Loucy (cell line): ENCODE data around the gene SCNN1A.

ENCODE experiments used
- H2AFZ ChIP-seq: fragments of 200-600 bp; sonication (generic); 2 replicates; pipeline ENCODE4 v1.6.0; 2016; ENCODE audit warnings: antibody characterized with exemption, mild to moderate bottlenecking, low read length, moderate library complexity
- H3F3A ChIP-seq: fragments of 200-600 bp; 2 replicates; pipeline ENCODE4 v1.6.0; 2016; ENCODE audit warnings: antibody characterized with exemption, low read depth, mild to moderate bottlenecking
- H3K27me3 ChIP-seq: fragments of 200-600 bp; sonication (generic); 2 replicates; pipeline ENCODE4 v1.6.1; 2014; ENCODE audit warnings: low read length, mild to moderate bottlenecking; ENCODE audit not compliant: insufficient read depth, poor library complexity, severe bottlenecking
- H3K36me3 ChIP-seq: fragments of 200-600 bp; sonication (generic); 2 replicates; pipeline ENCODE4 v1.6.1; 2016; ENCODE audit warnings: low read length; ENCODE audit not compliant: insufficient read depth
- H3K4me1 ChIP-seq: fragments of 200-600 bp; sonication (generic); 2 replicates; pipeline ENCODE4 v1.5.1; 2014; ENCODE audit warnings: low read length, mild to moderate bottlenecking; ENCODE audit not compliant: insufficient read depth, poor library complexity, severe bottlenecking
- H3K4me2 ChIP-seq: fragments of 200-600 bp; sonication (generic); 2 replicates; pipeline ENCODE4 v1.6.0; 2014; ENCODE audit warnings: antibody characterized with exemption, low read length, low read depth, mild to moderate bottlenecking; ENCODE audit not compliant: poor library complexity, severe bottlenecking
- H3K4me3 ChIP-seq: fragments of 200-600 bp; sonication (generic); 2 replicates; pipeline ENCODE4 v1.5.1; 2014; ENCODE audit warnings: low read length, mild to moderate bottlenecking, mixed read lengths; ENCODE audit not compliant: poor library complexity, severe bottlenecking
- H3K79me2 ChIP-seq: fragments of 200-600 bp; sonication (generic); 2 replicates; pipeline ENCODE4 v1.6.1; 2014; ENCODE audit warnings: low read length; ENCODE audit not compliant: insufficient read depth
- H3K9ac ChIP-seq: fragments of 200-600 bp; sonication (generic); 2 replicates; pipeline ENCODE4 v1.6.0; 2014; ENCODE audit warnings: mild to moderate bottlenecking, low read depth, low read length, moderate library complexity; ENCODE audit not compliant: poor library complexity, severe bottlenecking
- H3K9me2 ChIP-seq: fragments of 200-600 bp; sonication (generic); replicated peaks from 2 replicates; pipeline ENCODE4 v1.6.1; 2016; ENCODE audit warnings: low read depth, low read length, mixed read lengths
- H3K9me3 ChIP-seq: fragments of 200-600 bp; sonication (generic); 2 replicates; pipeline ENCODE4 v1.6.1; 2014; ENCODE audit warnings: mild to moderate bottlenecking, antibody characterized with exemption, low read length, low read depth; ENCODE audit not compliant: insufficient read depth
- H4K20me1 ChIP-seq: fragments of 200-600 bp; sonication (generic); 2 replicates; pipeline ENCODE4 v1.6.0; 2014; ENCODE audit warnings: antibody characterized with exemption, low read length, mild to moderate bottlenecking; ENCODE audit not compliant: insufficient read depth, poor library complexity, severe bottlenecking
- CTCF ChIP-seq: fragments of 200-600 bp; sonication (generic); conservative IDR thresholded peaks from 2 replicates; pipeline ENCODE4 v1.5.1; 2014; ENCODE audit warnings: mild to moderate bottlenecking, antibody characterized with exemption, low read length
- EZH2phosphoT487 ChIP-seq: fragments of 200-600 bp; IDR thresholded peaks from 2 replicates; pipeline ENCODE4 v1.6.1; 2018; ENCODE audit warnings: antibody characterized with exemption, mild to moderate bottlenecking, moderate library complexity, borderline replicate concordance

The SCNN1A gene

GRCh38 chr12:6393109-6393508 is 17.7 kb upstream of the SCNN1A start:
- Histone ChIP-seq H4K20me1 (no peaks in the 10 kb centered on the region), H2AFZ (no peak overlapping the region), H3K79me2 (no peaks in the 10 kb centered on the region), H3K9me2 (no peaks in the 10 kb centered on the region), H3K9me3 (no peaks in the 10 kb centered on the region), H3K4me1 (no peaks in the 10 kb centered on the region), H3K36me3 (no peaks in the 10 kb centered on the region), H3F3A (no peaks in the 10 kb centered on the region), H3K9ac (no peak overlapping the region), H3K4me3 (no peak overlapping the region), H3K4me2 (no peak overlapping the region), H3K27me3 (no peaks in the 10 kb centered on the region)
- TF ChIP-seq CTCF = no peak
- no peak for TF ChIP-seq EZH2phosphoT487

GRCh38 chr12:6392504-6392903 is 17.1 kb upstream of the SCNN1A start:
- H3K4me3 ChIP-seq = no peak overlapping the region
- no peak overlapping the region for H2AFZ ChIP-seq
- H3K4me2 ChIP-seq = no peak overlapping the region
- no peaks in the 10 kb centered on the region for H3K27me3 ChIP-seq
- no peak overlapping the region for H3K9ac ChIP-seq
- no peaks in the 10 kb centered on the region for H3F3A ChIP-seq
- no peaks in the 10 kb centered on the region for H3K9me3 ChIP-seq
- H3K79me2 ChIP-seq = no peaks in the 10 kb centered on the region
- H3K4me1 ChIP-seq = no peaks in the 10 kb centered on the region
- TF ChIP-seq EZH2phosphoT487 (no peak), CTCF (no peak)
- no peaks in the 10 kb centered on the region for H4K20me1 ChIP-seq
- H3K9me2 ChIP-seq = no peaks in the 10 kb centered on the region
- no peaks in the 10 kb centered on the region for H3K36me3 ChIP-seq

GRCh38 chr12:6391013-6391412 is 15.7 kb upstream of the SCNN1A start:
- TF ChIP-seq EZH2phosphoT487 = no peak
- TF ChIP-seq CTCF = no peak
- no peaks in the 10 kb centered on the region for H3F3A ChIP-seq
- H3K9ac ChIP-seq = no peak overlapping the region
- H3K27me3 ChIP-seq = no peaks in the 10 kb centered on the region
- H3K9me3 ChIP-seq = no peaks in the 10 kb centered on the region
- H2AFZ ChIP-seq = no peak overlapping the region
- H3K9me2 ChIP-seq = no peaks in the 10 kb centered on the region
- no peak overlapping the region for H3K4me3 ChIP-seq
- H3K36me3 ChIP-seq = no peaks in the 10 kb centered on the region
- H4K20me1 ChIP-seq = no peaks in the 10 kb centered on the region
- H3K4me2 ChIP-seq = no peak overlapping the region
- no peaks in the 10 kb centered on the region for H3K79me2 ChIP-seq
- no peaks in the 10 kb centered on the region for H3K4me1 ChIP-seq
